ENCODE data around the gene ESRRB.

ESRRB gene

GRCh38 chr14:76412501-76412900 is 36.6 kb downstream of the ESRRB start:
- TF ChIP-seq, protein P1, sequence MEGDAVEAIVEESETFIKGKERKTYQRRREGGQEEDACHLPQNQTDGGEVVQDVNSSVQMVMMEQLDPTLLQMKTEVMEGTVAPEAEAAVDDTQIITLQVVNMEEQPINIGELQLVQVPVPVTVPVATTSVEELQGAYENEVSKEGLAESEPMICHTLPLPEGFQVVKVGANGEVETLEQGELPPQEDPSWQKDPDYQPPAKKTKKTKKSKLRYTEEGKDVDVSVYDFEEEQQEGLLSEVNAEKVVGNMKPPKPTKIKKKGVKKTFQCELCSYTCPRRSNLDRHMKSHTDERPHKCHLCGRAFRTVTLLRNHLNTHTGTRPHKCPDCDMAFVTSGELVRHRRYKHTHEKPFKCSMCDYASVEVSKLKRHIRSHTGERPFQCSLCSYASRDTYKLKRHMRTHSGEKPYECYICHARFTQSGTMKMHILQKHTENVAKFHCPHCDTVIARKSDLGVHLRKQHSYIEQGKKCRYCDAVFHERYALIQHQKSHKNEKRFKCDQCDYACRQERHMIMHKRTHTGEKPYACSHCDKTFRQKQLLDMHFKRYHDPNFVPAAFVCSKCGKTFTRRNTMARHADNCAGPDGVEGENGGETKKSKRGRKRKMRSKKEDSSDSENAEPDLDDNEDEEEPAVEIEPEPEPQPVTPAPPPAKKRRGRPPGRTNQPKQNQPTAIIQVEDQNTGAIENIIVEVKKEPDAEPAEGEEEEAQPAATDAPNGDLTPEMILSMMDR (conservative IDR thresholded peaks at IDR 0.05), result no peak

DNA sequence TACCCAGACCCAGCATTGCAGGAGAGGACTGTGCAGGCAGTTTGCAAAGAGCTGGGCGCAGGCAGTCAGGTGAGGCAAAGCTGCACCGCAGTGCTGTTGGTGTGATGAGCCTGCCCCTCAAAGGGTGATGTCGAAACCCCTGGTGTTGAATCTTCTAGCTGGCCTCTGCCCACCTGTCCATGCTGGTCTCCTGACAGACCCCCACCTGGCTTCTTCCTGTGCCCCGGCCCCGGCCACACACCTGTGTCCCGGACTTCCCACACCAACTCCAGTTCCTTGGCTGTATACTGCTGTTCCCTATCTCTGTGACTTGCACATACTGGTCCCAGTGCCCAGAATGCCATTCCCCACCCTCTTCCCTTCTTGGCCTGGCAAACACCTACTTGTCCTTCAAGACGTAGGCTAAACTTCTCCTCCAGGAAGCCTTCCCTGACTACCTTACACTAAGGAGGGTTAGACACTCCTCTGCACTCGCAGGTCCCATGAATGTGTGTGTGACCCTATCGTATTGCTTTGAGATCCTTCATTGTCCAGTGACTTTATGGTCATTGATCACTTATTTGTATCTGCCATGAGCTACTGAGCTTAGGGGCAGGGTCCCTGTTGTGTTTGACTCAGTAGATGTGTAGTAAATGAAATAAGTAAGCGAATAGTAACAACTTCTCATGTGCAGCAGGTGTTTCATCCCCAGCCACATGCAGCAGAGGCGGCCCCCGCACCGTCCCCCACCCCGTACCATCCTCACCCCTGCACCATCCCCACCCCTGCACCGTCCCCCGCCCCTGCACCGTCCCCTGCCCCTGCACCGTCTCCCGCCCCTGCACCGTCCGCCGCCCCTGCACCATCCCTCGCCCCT is 37.4 kb downstream of the ESRRB start:
- TF ChIP-seq, protein P1 (conservative IDR thresholded peaks at IDR 0.05), result no peak
- no peak overlapping the region for H3K27ac ChIP-seq

More at GRCh38 chr14:76412501-76412900, 36.6 kb downstream of the ESRRB start:
- H3K27ac ChIP-seq, result no peak overlapping the region

DNA sequence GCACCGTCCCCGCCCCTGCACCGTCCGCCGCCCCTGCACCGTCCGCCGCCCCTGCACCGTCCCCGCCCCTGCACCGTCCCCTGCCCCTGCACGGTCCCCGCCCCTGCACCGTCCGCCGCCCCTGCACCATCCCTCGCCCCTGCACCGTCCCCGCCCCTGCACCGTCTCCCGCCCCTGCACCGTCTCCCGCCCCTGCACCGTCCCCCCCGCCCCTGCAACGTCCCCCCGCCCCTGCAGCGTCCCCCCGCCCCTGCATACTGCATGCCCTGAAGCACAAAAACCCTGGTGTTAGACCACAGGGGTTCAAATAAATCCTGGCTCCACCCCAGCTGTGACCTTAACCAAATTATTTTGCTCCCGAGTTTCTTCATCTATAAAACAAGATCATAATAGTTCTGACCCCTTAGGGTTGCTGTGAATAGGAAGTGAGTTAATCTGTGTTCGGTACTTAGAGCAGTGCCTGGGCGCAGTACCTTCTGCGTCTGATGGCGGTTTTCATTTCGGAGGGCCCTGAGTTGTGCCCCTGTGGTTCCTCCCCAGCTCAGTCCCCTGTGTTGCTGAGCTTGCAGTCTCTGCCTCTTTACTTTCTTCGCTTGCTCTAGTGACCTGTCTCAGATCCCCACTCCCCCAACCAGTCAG is 38.1 kb downstream of the ESRRB start:
- TF ChIP-seq, protein P1 (conservative IDR thresholded peaks at IDR 0.05), result no peak
- H3K27ac ChIP-seq, result no peak overlapping the region

DNA sequence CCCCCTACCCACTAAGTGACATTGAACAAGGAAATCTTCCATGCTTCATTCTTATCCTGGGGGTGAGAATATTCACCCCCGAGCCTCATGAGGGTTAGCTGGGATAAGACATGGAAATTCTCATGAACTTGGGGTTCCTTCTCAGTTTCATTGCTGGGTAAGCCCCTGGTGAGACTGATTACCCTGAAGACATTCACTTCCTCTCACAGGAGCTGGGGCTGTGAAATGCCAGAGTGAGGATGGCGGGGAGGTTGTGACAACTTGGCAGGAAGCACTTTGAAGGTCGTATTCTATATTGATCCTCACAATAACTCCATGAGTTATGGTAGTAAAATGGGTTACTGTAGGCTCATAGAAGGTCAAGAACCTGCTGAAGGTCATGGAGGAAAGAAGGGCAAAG is 43.5 kb downstream of the ESRRB start:
- H3K27ac ChIP-seq, result no peak overlapping the region
- TF ChIP-seq, protein P1 (conservative IDR thresholded peaks at IDR 0.05), result no peak

DNA sequence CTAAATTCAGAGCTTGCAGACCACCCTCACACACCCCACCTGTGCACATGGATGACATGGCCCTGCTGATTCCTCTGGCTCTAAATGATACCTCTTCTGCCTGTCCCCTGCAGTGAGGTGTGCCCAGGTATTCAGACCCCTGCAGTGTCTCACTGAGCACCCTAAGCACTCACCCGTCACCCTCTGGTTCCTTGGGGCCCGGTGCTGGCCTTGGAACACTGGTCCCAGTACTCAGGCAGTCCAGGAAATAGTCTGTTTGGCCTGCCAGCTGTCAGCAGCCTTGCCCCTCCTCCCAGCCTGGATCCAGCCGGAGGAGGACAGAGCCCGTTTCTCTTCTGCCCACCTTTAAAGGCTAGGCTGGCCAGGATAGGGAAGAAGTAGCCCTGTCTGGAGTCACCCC is 44.9 kb downstream of the ESRRB start:
- no peak overlapping the region for H3K27ac ChIP-seq
- TF ChIP-seq, protein P1 (conservative IDR thresholded peaks at IDR 0.05), result no peak

DNA sequence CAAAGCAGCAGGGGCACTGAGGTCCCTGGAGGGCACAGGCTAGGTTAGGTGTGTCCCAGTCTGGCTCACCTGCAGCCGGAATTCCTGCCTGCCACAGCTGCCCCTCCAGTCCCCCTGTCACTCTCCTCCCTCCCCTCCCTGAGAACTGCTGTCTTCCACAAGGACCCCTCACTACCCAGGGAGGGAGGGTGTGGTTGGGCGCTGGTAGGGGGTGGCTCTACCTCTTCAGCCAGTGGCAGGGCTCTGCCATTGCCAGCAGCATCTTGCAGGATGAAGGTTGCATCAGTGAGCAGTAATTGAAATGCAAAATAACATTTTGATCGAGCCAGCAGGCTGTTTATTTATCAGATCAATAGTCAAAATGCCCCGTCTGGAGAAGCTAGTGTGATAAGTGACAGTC is 45.7 kb downstream of the ESRRB start:
- TF ChIP-seq, protein P1 (conservative IDR thresholded peaks at IDR 0.05), result no peak
- no peak overlapping the region for H3K27ac ChIP-seq

DNA sequence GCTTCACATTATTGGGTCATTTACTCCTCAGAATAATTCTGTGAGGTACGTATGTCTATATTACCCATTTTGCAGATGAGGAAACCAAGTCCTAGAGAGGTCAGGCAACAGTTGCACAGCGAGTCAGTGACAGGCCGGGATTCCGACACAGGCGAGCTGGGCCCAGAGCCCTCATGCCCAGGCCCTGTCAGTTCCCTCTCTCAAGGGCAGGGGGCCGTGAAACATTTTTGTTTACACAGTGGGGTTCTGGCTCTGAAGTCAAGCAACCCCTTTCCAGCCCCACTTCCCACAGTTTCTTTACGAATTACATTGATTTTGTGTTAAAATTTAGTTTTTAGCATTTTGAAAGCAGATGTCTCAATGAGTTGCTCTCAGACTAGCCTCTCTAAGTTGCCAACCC is 46.7 kb downstream of the ESRRB start:
- TF ChIP-seq, protein P1 (conservative IDR thresholded peaks at IDR 0.05), result no peak

More for the DNA sequence above, 46.7 kb downstream of the ESRRB start:
- no peak overlapping the region for H3K27ac ChIP-seq

All from VCaP (cell line).